GM18870 (cell line): ENCODE measurements around the gene CES3.

Source experiments
- ATAC-seq: cut with Tn5 transposase; IDR thresholded peaks from one replicate; pipeline ENCODE4 v1.9.1; 2021; ENCODE audit warnings: moderate library complexity; ENCODE audit not compliant: unreplicated experiment

Gene CES3

DNA sequence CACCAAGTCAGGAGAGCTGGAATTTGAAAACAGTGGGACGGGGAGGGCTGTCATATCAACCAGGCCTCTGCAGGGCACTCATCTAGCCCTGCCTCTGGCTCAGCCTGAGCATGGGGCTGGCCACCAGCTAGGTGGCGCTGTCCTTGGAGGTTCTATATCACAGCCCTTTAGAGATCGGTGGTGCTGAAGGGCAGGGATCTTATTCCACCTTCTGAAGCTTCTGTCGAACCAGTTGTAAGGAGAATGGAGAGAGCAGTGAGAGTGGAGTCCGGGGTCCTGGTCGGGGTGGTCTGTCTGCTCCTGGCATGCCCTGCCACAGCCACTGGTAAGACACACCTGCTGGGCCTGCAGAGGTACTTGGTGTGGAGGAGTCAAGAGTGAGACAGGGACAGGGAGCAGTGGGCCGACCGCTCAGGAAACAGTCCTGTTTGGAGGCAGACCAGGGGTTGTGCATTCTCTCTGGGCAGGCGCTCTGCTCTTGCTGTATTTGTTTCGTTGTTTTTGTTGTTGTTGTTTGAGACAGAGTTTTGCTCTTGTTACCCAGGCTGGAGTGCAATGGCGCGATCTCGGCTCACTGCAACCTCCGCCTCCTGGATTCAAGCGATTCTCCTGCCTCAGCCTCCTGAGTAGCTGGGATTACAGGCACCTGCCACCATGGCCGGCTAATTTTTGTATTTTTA is at the start of gene CES3:
TSS of gene CES3 (plus strand) at position 202 of the 680 bp plus-strand sequence. CDS start at position 244, 42 bp downstream.
- peak; percentile 60 for ATAC-seq

- no peak for ATAC-seq
These were observed 49.3 kb upstream of the CES3 start for GRCh38 chr16:66911801-66912200.

DNA sequence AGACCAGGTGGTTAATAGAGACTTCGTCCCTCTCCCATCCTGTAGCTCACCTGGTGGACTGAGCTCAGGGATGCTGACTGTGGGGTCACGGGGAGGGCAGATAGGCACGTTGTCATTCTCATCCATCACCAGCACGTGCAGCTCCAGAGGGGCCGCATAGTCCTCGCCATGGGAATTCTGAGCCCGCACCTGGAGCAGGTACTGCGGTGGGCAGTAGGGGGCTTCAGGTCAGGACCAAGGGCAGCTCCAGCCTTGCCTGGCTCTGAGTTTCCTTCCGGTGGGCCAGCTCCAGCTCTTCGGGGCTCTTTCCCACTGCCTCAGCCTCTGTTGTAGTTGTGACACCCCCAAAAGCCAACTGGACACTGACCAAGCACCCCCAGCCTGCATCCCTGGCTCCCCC is 48.0 kb upstream of the CES3 start:
- ATAC-seq, result no peak

DNA sequence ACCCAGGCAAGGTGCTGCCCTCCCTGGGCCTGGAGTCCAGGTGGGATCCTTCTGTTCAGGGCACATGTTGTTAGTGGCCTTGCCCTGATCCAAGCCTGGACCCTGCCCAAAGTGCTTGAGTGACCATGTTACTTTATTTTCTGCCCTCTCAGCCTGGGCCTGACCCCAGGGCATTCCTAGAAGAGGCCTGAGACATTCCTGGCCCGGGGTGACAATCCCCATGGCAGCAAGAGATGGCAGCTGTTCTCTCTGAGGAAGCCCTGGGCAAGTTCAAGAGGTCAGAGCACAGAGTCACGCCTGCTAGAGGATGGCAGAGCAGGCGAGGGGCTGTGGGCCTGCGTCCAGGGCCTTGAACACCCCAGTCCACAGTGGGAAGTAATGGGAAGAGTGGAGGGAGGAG is 47.4 kb upstream of the CES3 start:
- ATAC-seq, result no peak

DNA sequence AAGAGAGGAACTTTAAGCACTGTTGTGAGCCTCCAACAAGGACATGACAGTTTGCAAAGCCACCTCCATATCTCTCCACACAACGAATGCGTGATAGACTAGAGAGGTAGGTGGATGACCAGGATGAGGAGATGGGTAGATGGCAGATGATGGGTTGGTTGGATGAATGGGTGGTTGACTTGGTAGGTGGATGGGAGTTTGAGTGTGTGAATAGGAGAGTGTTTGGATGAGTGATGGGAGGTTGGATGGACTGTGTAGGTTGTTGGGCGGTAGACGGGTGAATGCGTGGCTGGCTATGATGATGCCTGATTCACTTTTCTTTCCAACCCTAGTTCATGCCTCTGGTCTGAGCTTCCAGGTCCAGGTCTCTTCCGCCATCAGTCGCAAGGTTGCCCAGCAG is 46.5 kb upstream of the CES3 start:
- ATAC-seq, result no peak

DNA sequence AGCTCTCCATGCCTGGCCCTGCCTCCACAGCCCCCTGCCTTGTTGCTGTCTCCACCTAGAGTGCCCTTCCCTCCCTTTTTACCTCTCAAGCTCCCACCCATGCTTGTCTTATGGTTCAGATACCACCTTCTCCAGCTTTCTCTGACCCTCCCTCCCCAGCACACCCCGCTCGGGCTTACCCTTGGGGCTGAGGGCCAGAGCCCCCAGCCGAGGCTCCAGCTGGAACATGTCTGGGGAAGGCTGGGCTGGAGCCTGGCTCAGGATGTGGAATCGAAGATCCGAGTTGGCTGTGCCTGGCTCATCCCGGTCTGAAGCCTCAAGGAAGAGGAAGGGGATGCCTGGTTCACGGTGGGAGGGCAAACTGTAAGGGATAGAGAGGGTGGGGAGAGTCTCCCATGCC is 46.0 kb upstream of the CES3 start:
- no peak for ATAC-seq

- ATAC-seq, result no peak
These were observed 44.5 kb upstream of the CES3 start for GRCh38 chr16:66916518-66916917.

GRCh38 chr16:66917741-66918140 is 43.3 kb upstream of the CES3 start:
- ATAC-seq, result no peak

DNA sequence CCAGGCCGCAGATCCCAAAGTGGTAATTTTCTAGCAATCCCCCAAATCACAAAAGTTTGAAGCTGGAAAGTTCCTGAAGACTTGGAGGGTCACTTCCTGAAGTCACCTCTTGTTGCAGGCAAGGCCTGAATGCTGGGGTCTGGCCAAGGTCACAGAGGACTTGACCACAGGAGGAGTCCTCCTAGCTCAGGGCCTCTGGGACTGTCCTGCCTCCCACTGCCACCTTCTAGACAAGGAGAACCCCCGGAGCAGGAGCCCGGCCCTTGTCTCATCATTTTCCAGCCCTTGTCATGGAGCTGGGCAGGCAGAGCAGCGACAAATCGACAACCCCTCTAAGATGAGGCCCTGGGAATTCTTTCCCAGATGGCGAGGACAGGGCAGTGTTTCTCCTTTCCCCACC is 42.7 kb upstream of the CES3 start:
- ATAC-seq, result no peak

GRCh38 chr16:66918803-66919568 is 42.1 kb upstream of the CES3 start, which contains the start of gene CDH16:
Gene CDH16, minus strand, starts transcription at chr16:66918885. Its CDS starts 820 bp downstream, at chr16:66918065.
- no peak for ATAC-seq

DNA sequence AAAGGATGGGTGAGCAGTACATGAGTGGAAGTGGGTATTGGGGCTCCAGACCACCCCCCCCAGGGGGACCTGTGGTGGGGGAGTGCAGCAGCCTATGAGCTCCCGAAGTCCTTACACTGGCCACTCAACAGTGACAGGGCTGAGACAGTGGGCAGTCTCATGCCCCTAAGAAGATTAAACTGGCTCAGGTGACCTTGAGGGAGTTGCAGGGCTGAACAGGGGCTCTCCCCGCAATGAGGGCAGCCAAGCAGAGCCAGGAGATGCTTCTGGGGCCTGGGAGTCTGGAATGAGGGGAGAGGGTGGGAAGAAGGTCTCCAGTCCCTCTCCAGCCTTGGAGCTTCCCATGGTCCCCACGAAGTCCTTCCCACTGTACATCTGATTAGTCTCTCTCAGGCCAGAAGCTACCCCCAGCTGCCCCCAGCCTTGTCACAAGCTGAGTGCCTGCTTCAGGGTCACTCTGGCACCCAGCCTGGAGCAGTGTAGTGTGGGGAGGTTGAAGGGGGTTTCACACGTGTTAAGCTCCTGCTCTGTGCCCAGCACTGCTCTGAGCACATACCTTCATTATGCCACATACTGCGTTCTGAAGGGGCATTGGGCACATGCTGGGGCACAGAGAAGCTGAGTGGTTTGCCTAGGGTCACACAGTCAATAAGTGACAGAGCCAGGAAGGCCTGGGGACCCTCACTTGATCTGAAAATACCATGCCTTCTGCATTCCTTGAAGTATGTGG is 41.3 kb upstream of the CES3 start:
- no peak for ATAC-seq

- ATAC-seq, result no peak
These were observed 40.8 kb upstream of the CES3 start for GRCh38 chr16:66920299-66920590.

- no peak for ATAC-seq
These were observed 40.0 kb upstream of the CES3 start for GRCh38 chr16:66920924-66921680.

- no peak for ATAC-seq
These were observed 39.2 kb upstream of the CES3 start for GRCh38 chr16:66921729-66922450.

- ATAC-seq, result no peak
These were observed 37.8 kb upstream of the CES3 start for GRCh38 chr16:66923247-66923731.

- ATAC-seq, result no peak
These were observed 37.2 kb upstream of the CES3 start for GRCh38 chr16:66923866-66924265.

DNA sequence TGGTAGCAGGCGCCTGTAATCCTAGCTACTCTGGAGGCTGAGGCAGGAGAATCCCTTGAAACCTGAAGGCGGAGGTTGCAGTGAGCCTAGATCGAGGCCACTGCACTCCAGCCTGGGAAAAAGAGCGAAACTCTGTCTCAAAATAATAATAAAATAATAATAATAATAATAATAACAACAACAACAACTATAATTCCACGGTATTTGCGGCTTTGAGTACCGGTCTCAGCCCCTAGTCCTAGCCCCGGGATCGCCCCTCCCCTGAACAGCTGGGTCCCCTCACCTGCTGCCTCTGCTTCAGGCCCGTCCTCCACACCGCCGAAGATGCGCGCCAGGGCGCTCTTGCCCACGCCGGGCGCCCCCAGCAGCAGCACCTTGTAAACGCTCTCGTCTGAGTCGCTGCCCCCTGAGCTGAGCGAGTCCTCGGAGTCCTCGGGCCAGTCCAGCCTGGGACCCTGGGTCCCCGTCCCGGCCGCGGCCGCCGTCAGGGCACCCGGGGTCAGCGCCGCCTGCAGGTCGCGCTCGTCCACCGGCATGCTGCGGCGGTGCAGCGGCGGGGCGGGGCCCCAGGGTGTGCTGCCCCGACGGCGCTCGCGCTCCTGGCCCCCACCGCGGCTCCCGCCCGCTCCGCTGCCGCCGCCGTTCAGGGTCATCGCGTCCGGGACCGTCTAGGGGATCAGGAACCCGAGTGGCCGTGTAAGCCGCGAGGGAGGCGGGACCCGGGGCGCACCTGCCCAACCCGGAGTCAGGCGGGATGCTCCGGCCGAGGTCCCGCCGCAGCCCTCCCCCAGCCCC is 36.3 kb upstream of the CES3 start:
- ATAC-seq, result no peak

DNA sequence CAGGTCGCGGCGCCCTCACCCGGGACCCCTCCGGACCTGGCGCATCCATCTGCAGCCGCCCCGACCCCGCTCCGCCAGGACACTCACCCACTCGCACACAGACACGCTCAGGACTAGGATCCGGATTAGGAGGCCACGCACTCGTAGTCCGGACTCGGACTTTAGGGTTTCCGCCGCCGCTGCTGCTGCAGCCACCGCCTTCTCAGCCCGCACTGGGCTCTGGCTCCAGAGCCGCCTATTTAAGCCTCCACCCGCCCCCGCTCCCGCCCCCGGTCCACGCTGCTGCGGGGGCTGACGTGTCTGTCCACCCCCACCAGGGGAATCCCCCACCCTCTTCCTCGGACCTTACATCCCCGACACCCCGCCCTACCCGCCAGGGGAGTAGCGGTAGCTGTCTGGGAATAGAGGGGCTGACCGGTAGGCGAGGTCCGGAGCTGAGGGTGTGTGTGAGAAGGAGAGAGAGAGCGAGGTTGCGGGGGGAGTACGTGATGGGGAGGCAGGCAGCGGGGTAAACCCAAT is 35.7 kb upstream of the CES3 start, which contains the start of gene RRAD:
TSS of gene RRAD (minus strand) at position 214 of the 519 bp plus-strand sequence. CDS start 356 bp downstream, outside the sequence.
- ATAC-seq, result no peak
